HCT116 (cell line): ENCODE measurements around the gene CKMT2.

Experiments used
- ATF3 ChIP-seq: IDR thresholded peaks from 2 replicates; pipeline ENCODE4 v1.6.1; 2012
- CBX3 ChIP-seq: IDR thresholded peaks from 2 replicates; pipeline ENCODE4 v1.6.1; 2012; ENCODE audit warnings: low read depth
- CTCF ChIP-seq, 3 experiments: fragments of 200-600 bp in 1 of 3; sonication (generic) in 1 of 3; IDR thresholded peaks in 2 of 3; conservative IDR thresholded peaks in 1 of 3; 2 replicates each; pipeline ENCODE4 v1.5.1; 2012 to 2017; ENCODE audit warnings: low read depth in 2 of 3, low read length in 2 of 3, antibody characterized with exemption in 1 of 3, borderline replicate concordance in 1 of 3, control low read depth in 1 of 3, mild to moderate bottlenecking in 1 of 3, mixed read lengths in 1 of 3, mixed run types in 1 of 3, moderate library complexity in 1 of 3; ENCODE audit not compliant: insufficient read depth in 1 of 3
- EZH2 ChIP-seq: fragments of 200-600 bp; sonication (generic); IDR thresholded peaks from 2 replicates; pipeline ENCODE4 v1.6.1; 2017; ENCODE audit warnings: antibody characterized with exemption, mixed run types
- EZH2phosphoT487 ChIP-seq: fragments of 200-600 bp; IDR thresholded peaks from 2 replicates; pipeline ENCODE4 v1.6.1; 2018; ENCODE audit warnings: antibody characterized with exemption, borderline replicate concordance
- JUND ChIP-seq: IDR thresholded peaks from 2 replicates; pipeline ENCODE4 v1.6.1; 2012
- POLR2A ChIP-seq: IDR thresholded peaks from 2 replicates; pipeline ENCODE4 v1.7.0; 2011; ENCODE audit warnings: borderline replicate concordance; ENCODE audit not compliant: insufficient read depth, insufficient read length; ENCODE audit errors: extremely low read depth
- POLR2AphosphoS5 ChIP-seq: IDR thresholded peaks from 2 replicates; pipeline ENCODE4 v1.6.1; 2011; ENCODE audit warnings: mild to moderate bottlenecking, low read depth, low read length, moderate library complexity
- RAD21 ChIP-seq: IDR thresholded peaks from 2 replicates; pipeline ENCODE4 v1.6.1; 2012; ENCODE audit warnings: low read depth, mild to moderate bottlenecking

- TF ChIP-seq EZH2 (no peak), JUND (no peak), RAD21 (no peak), CTCF (IDR thresholded peaks at IDR 0.05 in 2 of 3, conservative IDR thresholded peaks at IDR 0.05 in 1 of 3; ENCODE audit: borderline replicate concordance in 1 of 3, insufficient read depth in 1 of 3, low read depth in 2 of 3, low read length in 2 of 3) (no peak), POLR2A (no peak), ATF3 (no peak), POLR2AphosphoS5 (no peak), CBX3 (no peak), EZH2phosphoT487 (no peak)
These were observed 44.2 kb upstream of the CKMT2 start for GRCh38 chr5:81188962-81189361.
